IMR-90 (cell line): Measurements from ENCODE around the gene NT5DC2.

Source experiments
- BHLHE40 ChIP-seq: fragments of 150-350 bp; IDR thresholded peaks from 2 replicates; pipeline ENCODE4 v1.6.1; 2016; ENCODE audit warnings: mild to moderate bottlenecking, low read depth, low read length
- CEBPB ChIP-seq: IDR thresholded peaks from 2 replicates; pipeline ENCODE4 v1.6.1; 2012; ENCODE audit warnings: low read depth, low read length, improper control_type of control experiment
- CTCF ChIP-seq: conservative IDR thresholded peaks from 2 replicates; pipeline ENCODE4 v1.5.1; 2012; ENCODE audit warnings: mild to moderate bottlenecking, low read depth, low read length, improper control_type of control experiment
- FOS ChIP-seq: fragments of 150-350 bp; IDR thresholded peaks from 2 replicates; pipeline ENCODE4 v1.6.1; 2016; ENCODE audit warnings: low read depth, low read length
- MAFK ChIP-seq: IDR thresholded peaks from 2 replicates; pipeline ENCODE4 v1.6.1; 2012; ENCODE audit warnings: low read depth, low read length, improper control_type of control experiment
- POLR2A ChIP-seq: IDR thresholded peaks from 2 replicates; pipeline ENCODE4 v1.6.1; 2012; ENCODE audit warnings: mild to moderate bottlenecking, low read depth, low read length
- RAD21 ChIP-seq: IDR thresholded peaks from 2 replicates; pipeline ENCODE4 v1.6.1; 2012; ENCODE audit warnings: low read length, improper control_type of control experiment
- RFX5 ChIP-seq: IDR thresholded peaks from 2 replicates; pipeline ENCODE4 v1.8.0; 2012; ENCODE audit warnings: low read depth, mild to moderate bottlenecking, low read length, moderate library complexity
- SMC3 ChIP-seq: fragments of 150-350 bp; IDR thresholded peaks from 2 replicates; pipeline ENCODE4 v1.6.1; 2016; ENCODE audit warnings: low read depth, mild to moderate bottlenecking, antibody characterized with exemption, low read length, moderate library complexity
- USF2 ChIP-seq: fragments of 150-350 bp; IDR thresholded peaks from 2 replicates; pipeline ENCODE4 v1.6.1; 2017; ENCODE audit warnings: mild to moderate bottlenecking, antibody characterized with exemption, low read length, low read depth

GRCh38 chr3:52511509-52511908 lies 22.1 kb downstream of the NT5DC2 start:
- TF ChIP-seq POLR2A (no peak), CTCF (no peak), MAFK (no peak), USF2 (no peak), RAD21 (no peak), RFX5 (no peak), BHLHE40 (no peak), SMC3 (no peak), CEBPB (no peak), FOS (no peak)
